ENCODE measurements around the gene EDNRB.
"Not testable (repeated sequence)": the region's sequence is repeated elsewhere in the genome, so short reads cannot be mapped to it uniquely, and the experiment has no call there.

GRCh38 chr13:77848050-77848449, 70.6 kb downstream of the EDNRB start:
- TF ChIP-seq, protein P1, sequence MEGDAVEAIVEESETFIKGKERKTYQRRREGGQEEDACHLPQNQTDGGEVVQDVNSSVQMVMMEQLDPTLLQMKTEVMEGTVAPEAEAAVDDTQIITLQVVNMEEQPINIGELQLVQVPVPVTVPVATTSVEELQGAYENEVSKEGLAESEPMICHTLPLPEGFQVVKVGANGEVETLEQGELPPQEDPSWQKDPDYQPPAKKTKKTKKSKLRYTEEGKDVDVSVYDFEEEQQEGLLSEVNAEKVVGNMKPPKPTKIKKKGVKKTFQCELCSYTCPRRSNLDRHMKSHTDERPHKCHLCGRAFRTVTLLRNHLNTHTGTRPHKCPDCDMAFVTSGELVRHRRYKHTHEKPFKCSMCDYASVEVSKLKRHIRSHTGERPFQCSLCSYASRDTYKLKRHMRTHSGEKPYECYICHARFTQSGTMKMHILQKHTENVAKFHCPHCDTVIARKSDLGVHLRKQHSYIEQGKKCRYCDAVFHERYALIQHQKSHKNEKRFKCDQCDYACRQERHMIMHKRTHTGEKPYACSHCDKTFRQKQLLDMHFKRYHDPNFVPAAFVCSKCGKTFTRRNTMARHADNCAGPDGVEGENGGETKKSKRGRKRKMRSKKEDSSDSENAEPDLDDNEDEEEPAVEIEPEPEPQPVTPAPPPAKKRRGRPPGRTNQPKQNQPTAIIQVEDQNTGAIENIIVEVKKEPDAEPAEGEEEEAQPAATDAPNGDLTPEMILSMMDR (conservative IDR thresholded peaks at IDR 0.05; ENCODE audit: low read length), result not testable (repeated sequence)
- not testable (repeated sequence) for TF ChIP-seq EZH2phosphoT487 (IDR thresholded peaks at IDR 0.05; ENCODE audit: borderline replicate concordance)

Data from Loucy (cell line).